Upper lobe of left lung (tissue), 6 donors: Measurements from ENCODE around the gene ILKAP. TPM values are rescaled to one million over a fixed set of nuclear protein-coding genes. Genes with fewer than 3 reads are reported as not detected.

ENCODE experiments used
- ATAC-seq, 2 donors: fragments of 200-7000 bp; cut with Tn5 transposase; one replicate each; pipeline ENCODE4 v1.9.1; 2022; ENCODE audit warnings: mild to moderate bottlenecking in 2 of 2, moderate library complexity in 2 of 2; ENCODE audit not compliant: low FRiP score in 2 of 2
- DNase-seq, 2 donors: peaks; one replicate each; pipeline ENCODE4 v3.0.0-alpha.2; 2019 to 2020
- H3K27ac ChIP-seq, 4 donors: fragments of 200-600 bp; sonication (generic); one replicate each; pipeline ENCODE4 v1.5.1; 2016 to 2019
- H3K27me3 ChIP-seq, 4 donors: fragments of 200-600 bp; sonication (generic); one replicate each; pipeline ENCODE4 v1.5.1; 2017 to 2019
- H3K36me3 ChIP-seq, 4 donors: fragments of 200-600 bp; sonication (generic); one replicate each; pipeline ENCODE4 v1.5.1; 2016 to 2019
- H3K4me1 ChIP-seq, 4 donors: fragments of 200-600 bp; sonication (generic); one replicate each; pipeline ENCODE4 v1.5.1; 2018 to 2019
- H3K4me3 ChIP-seq, 4 donors: fragments of 200-600 bp; sonication (generic); one replicate each; pipeline ENCODE4 v1.5.1; 2017 to 2019; ENCODE audit warnings: mild to moderate bottlenecking in 2 of 4, moderate library complexity in 1 of 4
- H3K9me3 ChIP-seq, 4 donors: fragments of 200-600 bp; sonication (generic); one replicate each; pipeline ENCODE4 v1.5.1; 2018 to 2019
- CTCF ChIP-seq, 6 experiments: fragments of 450-650 bp in 4 of 6; fragments of 200-600 bp in 2 of 6; sonication (generic) in 2 of 6; IDR thresholded peaks; one replicate each; pipeline ENCODE4 v1.5.1; 2016 to 2019; ENCODE audit warnings: antibody characterized with exemption in 6 of 6
- EP300 ChIP-seq, 4 donors: sonication (generic); formaldehyde crosslinking; IDR thresholded peaks; one replicate each; pipeline ENCODE4 v1.5.1; 2017; ENCODE audit warnings: antibody characterized with exemption in 4 of 4, control low read depth in 2 of 4
- POLR2A ChIP-seq, 4 donors: fragments of 450-650 bp; IDR thresholded peaks; one replicate each; pipeline ENCODE4 v1.5.1; 2016 to 2017; ENCODE audit warnings: antibody characterized with exemption in 4 of 4, mild to moderate bottlenecking in 2 of 4
- POLR2AphosphoS5 ChIP-seq, 2 donors: sonication (generic); formaldehyde crosslinking; IDR thresholded peaks; one replicate each; pipeline ENCODE4 v1.5.1; 2017; ENCODE audit warnings: antibody characterized with exemption in 2 of 2
- WGBS, 2 donors: methylation state at CpG; one replicate each; pipeline ENCODE4 v1.1.5; 2017 to 2018; 5-methylcytosine and 5-hydroxymethylcytosine counted together
- total RNA-seq, 6 donors: library from RNA; depleted of rRNA in 4 of 6; stranded (reverse); fragments of >200 nt in 4 of 6; gene quantifications; one replicate each; pipeline versions ENCODE4 v1.1.0 to v1.2.1, GENCODE V29; 2016 to 2021
- donor health status: DM: no; HTN: no; CAD: no; lungs with moderate emphysema.
- donor health status: DM: no; HTN: yes; CAD: no; lungs with severe emphysema.

ILKAP gene
- total RNA-seq, 6 donors from 2014 or later, result 35.2 to 67.1 (median 40.7) TPM

GRCh38 chr2:238141541-238142318, 61.8 kb downstream of the ILKAP start:
- Histone ChIP-seq H3K4me1 (peaks cover 8 to 28% (median 18%) of the 10 kb centered on the region in 4 donors), H3K27ac (peak overlapping the region in 1 of 4 donors; percentile 11), H3K27me3 (no peaks in the 10 kb centered on the region), H3K9me3 (no peaks in the 10 kb centered on the region), H3K4me3 (no peak overlapping the region), H3K36me3 (no peaks in the 10 kb centered on the region)
- peak; percentile 52 to 64 for DNase-seq
- ATAC-seq, result peak in 1 of 2 donors; percentile 12
- WGBS, 2 donors, result 46 to 61% methylated on average over 4 to 8 of the region's 10 CpGs
- no peak for TF ChIP-seq POLR2AphosphoS5 (IDR thresholded peaks at IDR 0.05)
- TF ChIP-seq POLR2A (IDR thresholded peaks at IDR 0.05), result no peak
- no peak for TF ChIP-seq EP300 (IDR thresholded peaks at IDR 0.05)
- TF ChIP-seq CTCF (IDR thresholded peaks at IDR 0.05), result no peak

- Histone ChIP-seq H3K4me3 (no peak overlapping the region), H3K36me3 (no peaks in the 10 kb centered on the region), H3K4me1 (peaks cover 8 to 28% (median 18%) of the 10 kb centered on the region in 4 donors), H3K9me3 (no peaks in the 10 kb centered on the region), H3K27me3 (no peaks in the 10 kb centered on the region), H3K27ac (peak overlapping the region in 1 of 4 donors; percentile 11)
- peak in 1 of 2 donors; percentile 82 for DNase-seq
- no peak for ATAC-seq
- WGBS, 2 donors, result 92 to 93% methylated on average over 30 to 50 of the region's 60 CpGs
- no peak for TF ChIP-seq CTCF (IDR thresholded peaks at IDR 0.05)
- no peak for TF ChIP-seq EP300 (IDR thresholded peaks at IDR 0.05)
- TF ChIP-seq POLR2A (IDR thresholded peaks at IDR 0.05), result no peak
- no peak for TF ChIP-seq POLR2AphosphoS5 (IDR thresholded peaks at IDR 0.05)
These were observed 62.6 kb downstream of the ILKAP start for GRCh38 chr2:238140721-238141540.

GRCh38 chr2:238140040-238140439, 63.5 kb downstream of the ILKAP start:
- Histone ChIP-seq H3K27me3 (no peaks in the 10 kb centered on the region), H3K9me3 (no peaks in the 10 kb centered on the region), H3K27ac (no peak overlapping the region), H3K4me1 (peaks cover 8 to 28% (median 18%) of the 10 kb centered on the region in 4 donors), H3K4me3 (no peak overlapping the region), H3K36me3 (no peaks in the 10 kb centered on the region)
- ATAC-seq, result no peak
- peak in 1 of 2 donors; percentile 72 for DNase-seq
- WGBS, 2 donors, result 100% methylated on average over 6 of the region's 7 CpGs; no CpG with 5 or more reads in 1 of the 2 donors
- TF ChIP-seq POLR2AphosphoS5 (IDR thresholded peaks at IDR 0.05) (no peak), EP300 (IDR thresholded peaks at IDR 0.05) (no peak), POLR2A (IDR thresholded peaks at IDR 0.05) (no peak), CTCF (IDR thresholded peaks at IDR 0.05) (no peak)

GRCh38 chr2:238139196-238140039, 64.1 kb downstream of the ILKAP start:
- Histone ChIP-seq H3K4me3 (peak overlapping the region in 2 of 4 donors; percentile 26), H3K36me3 (no peaks in the 10 kb centered on the region), H3K27ac (no peak overlapping the region), H3K9me3 (no peaks in the 10 kb centered on the region), H3K4me1 (peaks cover 8 to 28% (median 18%) of the 10 kb centered on the region in 4 donors), H3K27me3 (no peaks in the 10 kb centered on the region)
- ATAC-seq (no peak), DNase-seq (peak in 1 of 2 donors; percentile 85)
- 53 to 57% methylated on average over 14 to 50 of the region's 56 CpGs for WGBS, 2 donors
- TF ChIP-seq CTCF (IDR thresholded peaks at IDR 0.05) (peak in 5 of 6 experiments; percentile 20 to 32 (median 25)), POLR2A (IDR thresholded peaks at IDR 0.05) (no peak)
